HG02798 (cell line): ENCODE data around the gene ID1.
"Not testable (repeated sequence)": the region's sequence is repeated elsewhere in the genome, so short reads cannot be mapped to it uniquely, and the experiment has no call there.

ENCODE experiments used
- ATAC-seq: cut with Tn5 transposase; IDR thresholded peaks from one replicate; pipeline ENCODE4 v1.9.1; 2021; ENCODE audit warnings: mild to moderate bottlenecking; ENCODE audit not compliant: unreplicated experiment, poor library complexity

The ID1 gene

GRCh38 chr20:31630187-31630790 lies 25.2 kb downstream of the ID1 start:
- no peak for ATAC-seq

GRCh38 chr20:31632548-31633338 lies 27.7 kb downstream of the ID1 start:
- no peak for ATAC-seq

- no peak for ATAC-seq
These were observed 28.3 kb downstream of the ID1 start for GRCh38 chr20:31633339-31633914.

GRCh38 chr20:31637660-31638059 lies 32.6 kb downstream of the ID1 start, which contains the start of gene COX4I2:
TSS of gene COX4I2 (plus strand) at chr20:31637912. CDS start at chr20:31639018, 1,106 bp downstream.
- no peak for ATAC-seq

- ATAC-seq: no peak
These were observed 33.2 kb downstream of the ID1 start for GRCh38 chr20:31638317-31638716.

- no peak for ATAC-seq
These were observed 33.7 kb downstream of the ID1 start for GRCh38 chr20:31638816-31639215.

GRCh38 chr20:31640259-31640658 lies 35.2 kb downstream of the ID1 start:
- ATAC-seq: no peak

GRCh38 chr20:31641391-31641790 lies 36.3 kb downstream of the ID1 start:
- ATAC-seq: no peak

- no peak for ATAC-seq
These were observed 37.7 kb downstream of the ID1 start for GRCh38 chr20:31642837-31643236.

GRCh38 chr20:31643522-31643921 lies 38.4 kb downstream of the ID1 start:
- no peak for ATAC-seq

- no peak for ATAC-seq
These were observed 39.6 kb downstream of the ID1 start for GRCh38 chr20:31644701-31645100.

- not testable (repeated sequence) for ATAC-seq
These were observed 43.0 kb downstream of the ID1 start for GRCh38 chr20:31648104-31648503.

- no peak for ATAC-seq
These were observed 47.9 kb downstream of the ID1 start for GRCh38 chr20:31652917-31653396.

GRCh38 chr20:31653561-31653960 lies 48.5 kb downstream of the ID1 start:
- ATAC-seq: no peak

GRCh38 chr20:31654534-31654933 lies 49.4 kb downstream of the ID1 start:
- ATAC-seq: no peak
